ENCODE data around the gene CTNNA1.
"Not testable (repeated sequence)": the region's sequence is repeated elsewhere in the genome, so short reads cannot be mapped to it uniquely, and the experiment has no call there.

The CTNNA1 gene

DNA sequence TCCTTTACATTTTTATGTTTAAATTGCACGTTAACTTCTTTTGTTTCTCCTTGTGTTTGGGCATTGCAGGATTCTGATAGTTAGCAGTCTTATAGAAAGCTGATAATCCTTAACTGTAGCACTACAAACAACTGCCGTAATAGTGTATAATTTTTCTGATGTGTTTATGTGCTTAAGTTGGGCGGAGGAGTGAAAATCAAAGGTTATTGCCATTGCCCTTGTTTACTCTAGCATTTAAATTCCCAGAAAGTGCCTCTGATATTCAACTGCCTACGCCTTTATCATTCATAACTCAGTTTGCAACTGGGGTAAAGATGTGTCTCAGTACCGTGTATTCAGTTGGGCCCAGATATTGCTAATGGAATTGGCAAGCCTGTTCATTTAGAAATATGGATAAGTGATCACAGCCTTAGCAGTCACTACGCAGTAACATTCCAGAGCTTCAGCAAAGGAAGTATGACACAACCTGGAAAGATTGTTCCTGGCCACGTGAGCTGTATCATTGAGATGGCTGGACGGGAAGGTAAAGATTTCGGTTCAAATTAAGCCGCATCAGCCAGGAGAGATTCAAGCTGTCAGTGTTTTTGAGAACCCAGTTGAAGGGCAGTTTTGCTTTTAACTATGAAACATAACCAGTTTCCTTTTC is 150.0 kb downstream of the CTNNA1 start:
- DNase-seq = no peak

DNA sequence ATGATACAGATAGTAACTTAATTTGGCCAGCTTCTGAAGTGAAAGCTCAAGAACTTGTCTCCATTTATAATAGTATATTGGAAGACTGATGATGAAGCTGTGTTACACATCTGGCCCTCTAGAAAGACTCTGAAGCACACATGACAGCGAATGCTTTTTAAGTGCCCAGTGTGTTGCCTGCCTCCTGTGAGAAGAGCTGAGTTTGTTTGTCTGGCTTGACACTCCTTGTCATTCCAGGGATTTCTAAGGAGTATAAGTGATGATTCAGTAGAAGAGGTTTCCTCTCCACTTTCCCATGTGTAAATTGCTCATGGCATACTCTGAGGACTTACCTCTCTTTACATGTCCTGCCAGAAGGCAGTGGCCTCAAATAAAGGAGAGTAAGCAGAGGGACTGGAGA is 152.3 kb downstream of the CTNNA1 start:
- no peak for DNase-seq

GRCh38 chr5:138909734-138910133 is 156.5 kb downstream of the CTNNA1 start:
- DNase-seq = no peak

- no peak for DNase-seq
Measured at GRCh38 chr5:138910546-138911185, 157.4 kb downstream of the CTNNA1 start.

- no peak for DNase-seq
Measured at GRCh38 chr5:138911441-138911840, 158.2 kb downstream of the CTNNA1 start.

DNA sequence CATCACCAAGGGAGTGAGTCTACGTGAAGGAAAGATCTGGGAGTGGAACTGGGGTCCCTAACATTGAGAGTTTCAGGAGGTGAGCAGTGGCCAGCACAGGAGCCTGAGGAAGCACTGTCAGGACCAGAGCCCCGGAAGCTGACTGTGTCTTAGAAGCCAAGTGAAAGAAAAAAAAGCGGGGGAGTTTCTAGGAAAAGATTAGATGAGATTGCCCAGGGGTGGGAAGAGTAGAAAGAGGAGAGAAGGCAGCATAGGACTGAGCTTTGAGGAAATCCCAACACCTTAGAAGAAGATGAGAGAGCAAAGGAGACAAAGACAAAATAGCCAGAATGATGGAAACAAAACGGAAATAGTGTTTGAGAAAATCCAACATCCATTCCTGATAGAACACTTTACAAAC is 158.9 kb downstream of the CTNNA1 start:
- no peak for DNase-seq

DNA sequence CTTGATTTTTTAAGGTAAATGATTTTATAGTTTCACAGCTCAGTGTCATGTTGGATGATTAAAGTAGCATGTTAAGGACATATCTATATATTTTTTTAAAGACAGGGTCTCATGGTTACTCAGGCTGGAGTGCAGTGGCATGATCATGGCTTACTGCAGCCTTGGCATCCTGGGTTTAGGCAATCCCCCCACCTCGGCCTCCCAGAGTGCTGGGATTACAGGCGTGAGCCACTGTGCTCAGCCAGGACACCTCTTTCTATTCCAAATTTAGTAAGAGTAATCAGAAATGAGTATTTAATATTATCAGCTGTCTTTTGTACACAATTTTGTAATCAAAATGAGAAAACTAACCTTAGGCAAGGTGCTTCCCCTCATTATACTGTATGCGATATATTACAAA is 160.5 kb downstream of the CTNNA1 start:
- no peak for DNase-seq

GRCh38 chr5:138914338-138914737 is 161.1 kb downstream of the CTNNA1 start:
- no peak for DNase-seq

GRCh38 chr5:138918686-138919085 is 165.5 kb downstream of the CTNNA1 start:
- DNase-seq = no peak

DNA sequence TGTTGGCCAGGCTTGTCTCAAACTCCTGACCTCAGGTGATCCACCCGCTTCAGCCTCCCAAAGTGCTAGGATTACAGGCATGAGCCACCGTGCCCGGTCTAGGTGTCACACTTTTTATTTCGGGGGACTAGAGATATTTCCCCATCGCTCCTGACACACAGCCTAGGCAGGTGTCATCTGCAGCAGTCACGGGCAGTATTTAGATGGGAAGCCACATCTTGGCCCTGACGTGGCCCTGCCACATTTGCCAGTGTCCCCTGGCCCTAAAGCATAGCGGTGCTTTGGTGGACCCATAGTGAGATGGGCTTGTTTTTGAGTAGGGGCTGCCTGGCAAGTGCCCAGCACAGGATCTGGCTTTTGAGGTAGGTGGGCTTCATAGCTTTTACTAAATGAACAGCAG is 167.0 kb downstream of the CTNNA1 start:
- DNase-seq = no peak

DNA sequence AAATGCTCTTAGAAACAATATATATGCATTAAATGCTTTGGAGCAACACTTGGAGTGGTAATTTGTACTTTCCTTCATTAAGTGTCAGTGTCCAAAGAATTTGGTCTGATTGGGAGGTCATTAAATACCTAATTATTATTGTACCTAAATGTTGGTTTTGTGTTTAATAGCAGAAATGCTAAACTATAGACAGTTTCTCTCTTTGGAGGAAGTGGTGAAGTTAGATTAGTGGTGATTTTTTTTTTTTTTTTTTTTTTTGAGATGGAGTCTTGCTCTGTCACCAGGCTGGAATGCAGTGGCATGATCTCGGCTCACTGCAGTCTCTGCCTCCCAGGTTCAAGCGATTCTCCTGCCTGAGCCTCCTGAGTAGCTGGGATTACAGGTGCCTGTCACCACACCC is 168.1 kb downstream of the CTNNA1 start:
- not testable (repeated sequence) for DNase-seq

- DNase-seq = no peak
Measured at GRCh38 chr5:138922494-138922893, 169.3 kb downstream of the CTNNA1 start.

GRCh38 chr5:138925090-138925635 is 171.9 kb downstream of the CTNNA1 start:
- DNase-seq = no peak

- DNase-seq = no peak
Measured at GRCh38 chr5:138926257-138926656, 173.0 kb downstream of the CTNNA1 start.

- DNase-seq = no peak
Measured at GRCh38 chr5:138926688-138927448, 173.6 kb downstream of the CTNNA1 start.

- DNase-seq = no peak
Measured at GRCh38 chr5:138927544-138927943, 174.3 kb downstream of the CTNNA1 start.

DNA sequence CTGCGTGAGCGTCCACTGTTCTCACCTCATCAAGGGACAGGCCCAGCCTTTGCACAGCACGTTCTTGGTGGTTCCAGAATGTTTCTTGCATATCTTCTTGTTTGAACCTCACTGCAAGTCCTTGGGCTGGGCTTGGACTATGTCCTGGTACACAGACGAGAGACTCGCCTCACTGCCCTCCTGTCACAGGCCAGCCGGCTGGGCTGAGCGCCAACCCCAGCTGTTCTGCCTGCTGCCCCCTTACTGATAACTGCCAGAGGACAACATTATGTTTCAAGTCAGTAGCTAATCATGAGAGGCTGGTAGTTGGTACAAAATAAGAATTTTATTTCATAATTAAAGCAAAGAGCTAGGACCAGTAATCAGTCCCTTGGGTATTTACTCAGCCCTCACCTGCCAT is 174.8 kb downstream of the CTNNA1 start:
- no peak for DNase-seq

- DNase-seq = no peak
Measured at GRCh38 chr5:138929571-138929955, 176.3 kb downstream of the CTNNA1 start.

- DNase-seq = no peak
Measured at GRCh38 chr5:138930371-138931097, 177.3 kb downstream of the CTNNA1 start.

DNA sequence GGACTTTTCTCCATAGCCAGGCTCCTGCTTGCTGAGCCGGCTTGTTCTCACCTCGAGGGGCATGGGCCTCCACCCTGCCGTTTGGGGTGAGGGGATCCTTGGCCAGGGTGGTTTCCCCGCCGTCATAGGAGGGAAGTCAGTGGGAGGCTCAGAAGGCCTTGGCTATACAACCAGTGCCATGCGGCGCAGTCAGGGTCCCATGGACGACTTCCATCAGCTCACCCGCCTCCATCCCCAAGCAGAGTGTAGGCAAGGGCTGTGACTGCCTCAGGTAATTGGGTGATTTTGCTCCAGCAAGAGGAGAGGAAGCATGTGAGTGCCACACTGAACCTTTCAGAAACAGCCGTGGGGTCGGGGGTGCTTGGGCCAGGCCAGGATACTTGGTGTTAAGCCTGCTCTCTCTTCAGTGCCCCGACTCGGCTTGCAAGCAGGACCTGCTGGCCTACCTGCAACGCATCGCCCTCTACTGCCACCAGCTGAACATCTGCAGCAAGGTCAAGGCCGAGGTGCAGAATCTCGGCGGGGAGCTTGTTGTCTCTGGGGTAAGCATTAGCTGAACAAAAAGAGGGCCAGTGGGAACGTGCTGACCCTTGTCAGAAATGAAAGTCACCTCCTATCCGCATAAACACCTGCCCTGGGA is 179.1 kb downstream of the CTNNA1 start:
- no peak for DNase-seq

- DNase-seq = no peak
Measured at GRCh38 chr5:138933522-138934290, 180.5 kb downstream of the CTNNA1 start.

DNA sequence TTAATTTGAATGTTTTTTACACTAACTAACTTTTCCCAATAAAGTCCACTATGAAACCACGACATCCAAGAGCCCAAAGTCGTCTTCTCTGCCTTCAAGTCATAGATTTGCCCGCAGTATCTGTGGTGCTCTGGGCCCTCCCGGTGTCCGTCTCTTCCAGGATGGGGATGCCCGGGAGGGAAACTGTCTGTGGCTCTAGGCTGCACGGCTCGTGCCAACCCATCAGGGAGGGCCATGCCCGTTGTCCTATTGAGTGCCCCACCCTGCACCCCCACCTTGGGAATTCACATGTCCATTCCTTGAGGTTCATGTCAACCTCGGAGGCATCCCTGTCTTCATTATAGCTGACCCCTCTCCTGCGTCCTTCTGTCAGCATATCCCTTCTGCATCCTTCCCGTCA is 181.7 kb downstream of the CTNNA1 start:
- DNase-seq = no peak
